Measurements from ENCODE around the gene PRDM8. TPM values are rescaled to one million over a fixed set of nuclear protein-coding genes. Genes with fewer than 3 reads are reported as not detected.

PRDM8 gene
- total RNA-seq, 1 experiment from 2014 or later: 5.3 TPM

DNA sequence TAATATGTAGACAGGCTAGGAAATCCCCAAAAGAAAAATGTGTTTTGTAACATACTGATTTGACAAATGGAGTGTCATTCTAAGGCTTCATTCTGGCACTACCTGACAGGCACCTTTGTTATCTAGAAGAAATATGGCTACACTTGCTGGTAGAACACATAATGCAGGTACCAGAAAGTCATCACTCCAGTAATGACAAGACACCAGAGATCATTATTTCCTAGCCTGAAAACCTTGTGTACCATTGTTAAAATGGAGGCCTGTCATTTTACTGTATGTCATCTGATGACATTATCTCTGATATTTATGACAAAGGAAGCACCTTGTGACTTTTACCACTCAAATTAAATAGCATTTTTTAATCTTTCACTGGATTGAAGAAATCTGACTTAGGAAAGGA is 55.6 kb downstream of the PRDM8 start:
- no peaks in the 10 kb centered on the region for H3K4me1 ChIP-seq (ENCODE audit: control insufficient read depth, insufficient read depth, low read length)
- intact Hi-C loops (cut with micrococcal nuclease; ENCODE audit: unreplicated experiment): no loop called here
- TF ChIP-seq TCF7L2 (IDR thresholded peaks at IDR 0.05; ENCODE audit: low read depth, low read length): no peak
- TF ChIP-seq POLR2AphosphoS5 (IDR thresholded peaks at IDR 0.05; ENCODE audit: low read depth, low read length): no peak
- no peak for TF ChIP-seq REST (IDR thresholded peaks at IDR 0.05; ENCODE audit: insufficient read depth in 1 of 2, low read depth in 2 of 2, low read length in 1 of 2)
- TF ChIP-seq SIN3A (IDR thresholded peaks at IDR 0.05; ENCODE audit: borderline replicate concordance, insufficient read depth, low read depth, low read length): no peak
- TF ChIP-seq, protein P1, sequence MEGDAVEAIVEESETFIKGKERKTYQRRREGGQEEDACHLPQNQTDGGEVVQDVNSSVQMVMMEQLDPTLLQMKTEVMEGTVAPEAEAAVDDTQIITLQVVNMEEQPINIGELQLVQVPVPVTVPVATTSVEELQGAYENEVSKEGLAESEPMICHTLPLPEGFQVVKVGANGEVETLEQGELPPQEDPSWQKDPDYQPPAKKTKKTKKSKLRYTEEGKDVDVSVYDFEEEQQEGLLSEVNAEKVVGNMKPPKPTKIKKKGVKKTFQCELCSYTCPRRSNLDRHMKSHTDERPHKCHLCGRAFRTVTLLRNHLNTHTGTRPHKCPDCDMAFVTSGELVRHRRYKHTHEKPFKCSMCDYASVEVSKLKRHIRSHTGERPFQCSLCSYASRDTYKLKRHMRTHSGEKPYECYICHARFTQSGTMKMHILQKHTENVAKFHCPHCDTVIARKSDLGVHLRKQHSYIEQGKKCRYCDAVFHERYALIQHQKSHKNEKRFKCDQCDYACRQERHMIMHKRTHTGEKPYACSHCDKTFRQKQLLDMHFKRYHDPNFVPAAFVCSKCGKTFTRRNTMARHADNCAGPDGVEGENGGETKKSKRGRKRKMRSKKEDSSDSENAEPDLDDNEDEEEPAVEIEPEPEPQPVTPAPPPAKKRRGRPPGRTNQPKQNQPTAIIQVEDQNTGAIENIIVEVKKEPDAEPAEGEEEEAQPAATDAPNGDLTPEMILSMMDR (IDR thresholded peaks at IDR 0.05): no peak
- no peaks in the 10 kb centered on the region for H3K27me3 ChIP-seq (ENCODE audit: control insufficient read depth, insufficient read depth, low read length)
- no peak overlapping the region for H3K4me3 ChIP-seq (ENCODE audit: low read depth in 2 of 2, low read length in 2 of 2)
- H3K27ac ChIP-seq (ENCODE audit: low read length): no peak overlapping the region
- CTCF ChIA-PET: interaction anchor here (0.7 kb wide), 1 partner anchor 51 kb away, joined by 3 read pairs; no protein-coding TSS in a partner anchor
- no peaks in the 10 kb centered on the region for H3K9me3 ChIP-seq (ENCODE audit: control insufficient read depth, insufficient read depth, low read depth, low read length)
- no TSS peak for BruUV-seq (replicated peaks)
- in situ Hi-C loops (cut with HindIII; ENCODE audit: low pct_unique_long_range_greater_than_20kb, low sequenced_read_pairs): no loop called here
- no peak for ATAC-seq
- POLR2A ChIA-PET: no interaction called here
- H3K36me3 ChIP-seq (ENCODE audit: control insufficient read depth, insufficient read depth, low read length): no peaks in the 10 kb centered on the region
- DNase-seq (ENCODE audit: low read depth, low spot score): no peak

GRCh38 chr4:80253510-80253909 is 56.2 kb downstream of the PRDM8 start:
- TF ChIP-seq SIN3A (IDR thresholded peaks at IDR 0.05; ENCODE audit: borderline replicate concordance, insufficient read depth, low read depth, low read length): no peak
- TF ChIP-seq, protein P1 (IDR thresholded peaks at IDR 0.05): no peak
- TF ChIP-seq REST (IDR thresholded peaks at IDR 0.05; ENCODE audit: insufficient read depth in 1 of 2, low read depth in 2 of 2, low read length in 1 of 2): no peak
- no peak for TF ChIP-seq TCF7L2 (IDR thresholded peaks at IDR 0.05; ENCODE audit: low read depth, low read length)
- no peak for TF ChIP-seq POLR2AphosphoS5 (IDR thresholded peaks at IDR 0.05; ENCODE audit: low read depth, low read length)
- CTCF ChIA-PET: no interaction called here

More at GRCh38 chr4:80253510-80253909, 56.2 kb downstream of the PRDM8 start:
- intact Hi-C loops (cut with micrococcal nuclease; ENCODE audit: unreplicated experiment): no loop called here
- Histone ChIP-seq H3K27ac (ENCODE audit: low read length) (no peak overlapping the region), H3K4me3 (ENCODE audit: low read depth in 2 of 2, low read length in 2 of 2) (no peak overlapping the region), H3K9me3 (ENCODE audit: control insufficient read depth, insufficient read depth, low read depth, low read length) (no peaks in the 10 kb centered on the region), H3K36me3 (ENCODE audit: control insufficient read depth, insufficient read depth, low read length) (no peaks in the 10 kb centered on the region), H3K4me1 (ENCODE audit: control insufficient read depth, insufficient read depth, low read length) (no peaks in the 10 kb centered on the region), H3K27me3 (ENCODE audit: control insufficient read depth, insufficient read depth, low read length) (no peaks in the 10 kb centered on the region)
- DNase-seq (ENCODE audit: low read depth, low spot score) (no peak), ATAC-seq (no peak)
- no TSS peak for BruUV-seq (replicated peaks)
- POLR2A ChIA-PET: no interaction called here
- in situ Hi-C loops (cut with HindIII; ENCODE audit: low pct_unique_long_range_greater_than_20kb, low sequenced_read_pairs): no loop called here

Other genes with a start within 250 kb of the PRDM8 start
- gene ANTXR2, start 124.3 kb upstream of the PRDM8 start, total RNA-seq (2021; ENCODE audit: unreplicated experiment): 27.8 TPM
- gene FGF5, start 69.2 kb downstream of the PRDM8 start, total RNA-seq (2021; ENCODE audit: unreplicated experiment): 1.3 TPM
- not detected for gene CFAP299, start 138.2 kb downstream of the PRDM8 start, total RNA-seq (2021; ENCODE audit: unreplicated experiment)